ENCODE data around the gene SSNA1.

The SSNA1 gene

DNA sequence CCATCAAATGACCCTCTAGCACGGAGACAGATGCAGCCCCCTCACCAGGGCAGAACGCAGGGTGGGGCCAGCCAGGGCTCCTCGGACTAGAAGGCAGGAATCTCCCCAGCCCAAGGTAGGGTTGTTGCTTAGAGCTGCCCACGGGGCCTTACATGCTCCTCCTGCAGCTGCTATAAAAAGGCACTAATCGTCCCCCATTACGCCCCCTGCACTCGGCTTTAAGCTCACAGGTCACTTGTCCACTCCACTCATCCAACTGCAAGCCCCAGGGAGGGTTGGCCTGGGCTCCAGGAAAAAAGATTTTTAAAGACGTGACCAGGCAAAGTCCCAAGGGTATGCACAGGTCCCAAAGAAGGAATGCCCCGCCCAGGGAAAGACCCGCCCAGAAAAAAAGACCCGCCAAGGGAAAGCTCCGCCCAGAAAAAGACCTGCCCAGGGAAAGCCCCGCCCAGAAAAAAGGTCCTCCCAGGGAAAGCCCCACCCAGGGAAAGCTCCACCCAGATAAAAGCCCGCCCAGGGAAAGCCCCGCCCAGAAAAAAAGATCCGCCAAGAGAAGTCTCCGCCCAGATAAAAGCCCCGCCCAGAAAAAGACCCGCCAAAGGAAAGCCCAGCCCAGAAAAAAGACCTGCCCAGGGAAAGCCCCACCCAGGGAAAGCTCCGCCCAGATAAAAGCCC, 38.4 kb upstream of the SSNA1 start:
- H3K4me1 ChIP-seq (ENCODE audit: low read length): peaks cover 21% of the 10 kb centered on the region
- TF ChIP-seq, protein P1, sequence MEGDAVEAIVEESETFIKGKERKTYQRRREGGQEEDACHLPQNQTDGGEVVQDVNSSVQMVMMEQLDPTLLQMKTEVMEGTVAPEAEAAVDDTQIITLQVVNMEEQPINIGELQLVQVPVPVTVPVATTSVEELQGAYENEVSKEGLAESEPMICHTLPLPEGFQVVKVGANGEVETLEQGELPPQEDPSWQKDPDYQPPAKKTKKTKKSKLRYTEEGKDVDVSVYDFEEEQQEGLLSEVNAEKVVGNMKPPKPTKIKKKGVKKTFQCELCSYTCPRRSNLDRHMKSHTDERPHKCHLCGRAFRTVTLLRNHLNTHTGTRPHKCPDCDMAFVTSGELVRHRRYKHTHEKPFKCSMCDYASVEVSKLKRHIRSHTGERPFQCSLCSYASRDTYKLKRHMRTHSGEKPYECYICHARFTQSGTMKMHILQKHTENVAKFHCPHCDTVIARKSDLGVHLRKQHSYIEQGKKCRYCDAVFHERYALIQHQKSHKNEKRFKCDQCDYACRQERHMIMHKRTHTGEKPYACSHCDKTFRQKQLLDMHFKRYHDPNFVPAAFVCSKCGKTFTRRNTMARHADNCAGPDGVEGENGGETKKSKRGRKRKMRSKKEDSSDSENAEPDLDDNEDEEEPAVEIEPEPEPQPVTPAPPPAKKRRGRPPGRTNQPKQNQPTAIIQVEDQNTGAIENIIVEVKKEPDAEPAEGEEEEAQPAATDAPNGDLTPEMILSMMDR (IDR thresholded peaks at IDR 0.05; ENCODE audit: low read depth, low read length): no peak
- TF ChIP-seq EZH2phosphoT487 (IDR thresholded peaks at IDR 0.05; ENCODE audit: low read depth): no peak
- no peaks in the 10 kb centered on the region for H4K20me1 ChIP-seq (ENCODE audit: insufficient read depth, low read length)
- H3K4me2 ChIP-seq (ENCODE audit: low read length): peak overlapping the region; percentile 77
- peak overlapping the region; percentile 62 for H3K9ac ChIP-seq (ENCODE audit: low read length)
- no peaks in the 10 kb centered on the region for H3K79me2 ChIP-seq (ENCODE audit: low read length)
- no peaks in the 10 kb centered on the region for H3K27me3 ChIP-seq (ENCODE audit: low read depth, low read length)
- peak overlapping the region; percentile 72 for H3K4me3 ChIP-seq (ENCODE audit: low read length)
- no peaks in the 10 kb centered on the region for H3K9me3 ChIP-seq (ENCODE audit: insufficient read depth, low read length)
- no peaks in the 10 kb centered on the region for H3K36me3 ChIP-seq (replicated peaks; ENCODE audit: low read depth, low read length)
- peak overlapping the region; percentile 73 for H3K27ac ChIP-seq (ENCODE audit: low read length)
- 0 out of 2 replicates have a peak overlapping the region, but pooled peaks have one; percentile 42 for H2AFZ ChIP-seq (ENCODE audit: low read depth, low read length)

DNA sequence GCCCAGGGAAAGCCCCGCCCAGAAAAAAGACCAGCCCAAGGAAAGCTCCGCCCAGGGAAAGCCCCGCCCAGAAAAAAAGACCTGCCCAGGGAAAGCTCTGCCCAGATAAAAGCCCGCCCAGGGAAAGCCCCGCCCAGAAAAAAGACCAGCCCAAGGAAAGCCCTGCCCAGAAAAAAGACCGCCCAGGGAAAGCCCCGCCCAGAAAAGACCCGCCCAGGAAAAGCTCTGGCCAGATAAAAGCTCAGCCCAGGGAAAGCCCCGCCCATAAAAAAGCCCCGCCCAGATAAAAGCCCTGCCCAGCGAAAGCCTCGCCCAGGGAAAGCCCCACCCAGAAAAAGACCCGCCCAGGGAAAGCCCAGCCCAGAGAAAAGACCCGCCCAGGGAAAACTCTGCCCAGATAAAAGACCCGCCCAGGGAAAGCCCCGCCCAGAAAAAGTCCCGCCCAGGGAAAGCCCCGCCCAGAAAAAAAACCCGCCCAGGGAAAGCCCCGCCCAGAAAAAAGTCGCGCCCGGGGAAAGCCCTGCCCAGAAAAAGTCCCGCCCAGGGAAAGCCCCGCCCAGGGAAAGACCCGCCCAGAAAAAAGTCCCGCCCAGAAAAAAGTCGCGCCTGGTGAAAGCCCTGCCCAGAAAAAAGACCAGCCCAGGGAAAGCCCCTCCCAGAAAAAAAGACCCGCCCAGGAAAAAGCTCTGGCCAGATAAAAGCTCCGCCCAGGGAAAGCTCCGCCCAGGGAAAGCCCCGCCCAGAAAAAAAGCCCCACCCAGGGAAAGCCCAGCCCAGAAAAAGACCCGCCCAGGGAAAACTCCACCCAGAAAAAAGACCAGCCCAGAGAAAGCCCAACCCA, 37.6 kb upstream of the SSNA1 start:
- Histone ChIP-seq H3K4me3 (ENCODE audit: low read length) (peak overlapping the region; percentile 43), H3K27me3 (ENCODE audit: low read depth, low read length) (no peaks in the 10 kb centered on the region), H4K20me1 (ENCODE audit: insufficient read depth, low read length) (no peaks in the 10 kb centered on the region), H3K27ac (ENCODE audit: low read length) (peak overlapping the region; percentile 73), H3K36me3 (replicated peaks; ENCODE audit: low read depth, low read length) (no peaks in the 10 kb centered on the region), H3K4me1 (ENCODE audit: low read length) (peaks cover 21% of the 10 kb centered on the region), H3K9me3 (ENCODE audit: insufficient read depth, low read length) (no peaks in the 10 kb centered on the region), H3K9ac (ENCODE audit: low read length) (peak overlapping the region; percentile 26; the same call in 1 of the 2 replicates), H3K4me2 (ENCODE audit: low read length) (peak overlapping the region; percentile 77), H3K79me2 (ENCODE audit: low read length) (no peaks in the 10 kb centered on the region), H2AFZ (ENCODE audit: low read depth, low read length) (no peak overlapping the region)
- no peak for TF ChIP-seq EZH2phosphoT487 (IDR thresholded peaks at IDR 0.05; ENCODE audit: low read depth)
- TF ChIP-seq, protein P1 (IDR thresholded peaks at IDR 0.05; ENCODE audit: low read depth, low read length): no peak

DNA sequence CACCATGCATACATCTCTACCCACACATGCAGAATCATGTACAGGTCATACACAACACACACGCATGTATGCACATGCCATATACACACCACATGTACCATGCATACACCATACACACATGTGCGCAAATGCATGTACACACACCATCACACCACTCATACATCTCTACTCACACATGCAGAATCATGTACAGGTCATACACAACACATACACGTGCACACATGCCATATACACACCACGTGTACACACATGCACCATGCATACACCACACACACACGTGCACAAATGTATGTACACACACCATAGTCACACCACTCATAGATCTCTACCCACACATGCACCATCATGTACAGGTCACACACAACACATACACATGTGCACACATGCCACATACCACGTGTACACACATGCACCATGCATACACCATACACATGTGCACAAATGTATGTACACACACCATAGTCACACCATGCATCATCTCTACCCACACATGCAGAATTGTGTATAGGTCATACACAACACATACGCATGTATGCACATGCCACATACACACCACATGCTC, 35.6 kb upstream of the SSNA1 start:
- H3K27me3 ChIP-seq (ENCODE audit: low read depth, low read length): 0 out of 2 replicates have a peak, but pooled peaks cover 2% of the 10 kb centered on the region
- no peak overlapping the region for H3K9ac ChIP-seq (ENCODE audit: low read length)
- H3K9me3 ChIP-seq (ENCODE audit: insufficient read depth, low read length): no peaks in the 10 kb centered on the region
- no peaks in the 10 kb centered on the region for H4K20me1 ChIP-seq (ENCODE audit: insufficient read depth, low read length)
- H3K4me1 ChIP-seq (ENCODE audit: low read length): peaks cover 21% of the 10 kb centered on the region
- H3K36me3 ChIP-seq (replicated peaks; ENCODE audit: low read depth, low read length): no peaks in the 10 kb centered on the region
- H2AFZ ChIP-seq (ENCODE audit: low read depth, low read length): no peak overlapping the region
- H3K4me2 ChIP-seq (ENCODE audit: low read length): no peak overlapping the region
- no peaks in the 10 kb centered on the region for H3K79me2 ChIP-seq (ENCODE audit: low read length)
- H3K27ac ChIP-seq (ENCODE audit: low read length): no peak overlapping the region
- TF ChIP-seq EZH2phosphoT487 (IDR thresholded peaks at IDR 0.05; ENCODE audit: low read depth): no peak
- TF ChIP-seq, protein P1 (IDR thresholded peaks at IDR 0.05; ENCODE audit: low read depth, low read length): no peak
- no peak overlapping the region for H3K4me3 ChIP-seq (ENCODE audit: low read length)
